K562 (cell line): ENCODE data around the gene NRIP2. TPM values are rescaled to one million over a fixed set of nuclear protein-coding genes. Genes with fewer than 3 reads are reported as not detected.

Experiments
- CREBBP ChIP-seq: IDR thresholded peaks from one replicate; pipeline ENCODE4 v1.6.1; 2012; ENCODE audit warnings: low read depth, mild to moderate bottlenecking, control low read depth, inconsistent platforms, low read length
- HDAC1 ChIP-seq, 2 experiments: fragments of 450-650 bp; IDR thresholded peaks; 2 replicates each; pipeline ENCODE4 v1.6.1; 2016 to 2017; ENCODE audit warnings: inconsistent platforms in 1 of 2, mild to moderate bottlenecking in 1 of 2, moderate library complexity in 1 of 2
- MXD1 ChIP-seq: fragments of 250-450 bp; sonication (Bioruptor Pico); IDR thresholded peaks from 2 replicates; pipeline ENCODE4 v1.8.0; 2021; ENCODE audit warnings: borderline replicate concordance, mild to moderate bottlenecking, moderate library complexity; ENCODE audit not compliant: poor library complexity, severe bottlenecking
- RAD21 ChIP-seq, 2 experiments: fragments of 250-450 bp in 1 of 2; fragments of 450-650 bp in 1 of 2; sonication (Bioruptor Pico) in 1 of 2; formaldehyde crosslinking in 1 of 2; IDR thresholded peaks in 1 of 2; conservative IDR thresholded peaks in 1 of 2; 2 replicates each; pipeline versions ENCODE4 v1.4.0 to v1.8.0; 2020 to 2022; ENCODE audit warnings: mild to moderate bottlenecking in 2 of 2, moderate library complexity in 1 of 2
- SP2 ChIP-seq: IDR thresholded peaks from 2 replicates; pipeline ENCODE4 v1.6.1; 2011; ENCODE audit warnings: mild to moderate bottlenecking, low read depth, low read length, moderate library complexity; ENCODE audit not compliant: poor library complexity, severe bottlenecking; ENCODE audit errors: extremely low read depth
- TEAD4 ChIP-seq, 2 experiments: sonication (generic) in 1 of 2; formaldehyde crosslinking in 1 of 2; IDR thresholded peaks; 2 replicates each; pipeline versions ENCODE4 v1.6.1 to v1.8.0; 2012 to 2022; ENCODE audit warnings: borderline replicate concordance in 1 of 2, inconsistent platforms in 1 of 2, low read length in 1 of 2, mild to moderate bottlenecking in 1 of 2, missing genetic modification reagents in 1 of 2
- ZNF280B ChIP-seq: fragments of 250-450 bp; sonication (Bioruptor Pico); IDR thresholded peaks from 2 replicates; pipeline ENCODE4 v1.5.1; 2021; ENCODE audit warnings: mild to moderate bottlenecking
- ZNF41 ChIP-seq: fragments of 250-450 bp; sonication (Bioruptor Pico); conservative IDR thresholded peaks from 2 replicates; pipeline ENCODE4 v1.4.0; 2020; ENCODE audit warnings: mild to moderate bottlenecking
- ZNF79 ChIP-seq: fragments of 250-450 bp; sonication (Bioruptor Pico); IDR thresholded peaks from 2 replicates; pipeline ENCODE4 v1.4.0; 2020; ENCODE audit warnings: low read depth, mild to moderate bottlenecking, moderate library complexity
- polyA plus RNA-seq, 8 experiments: library from polyadenylated mRNA; depleted of rRNA in 4 of 8; stranded (reverse) in 5 of 8; unstranded in 3 of 8; fragments of >200 nt; fragmentation: Nextera tagmentation in 2 of 8; fragmentation: Illumina TruSeq in 1 of 8; extraction: Ambion mirVana in 2 of 8; extraction: Trizol in 1 of 8; gene quantifications; 2 replicates each; pipeline versions ENCODE4 v1.2.1 to v1.2.3, GENCODE V29; 2011 to 2014; ENCODE audit warnings: inconsistent platforms in 1 of 8, missing spikeins in 1 of 8
- total RNA-seq, 7 experiments: library from RNA; depleted of rRNA in 6 of 7; stranded (reverse); fragments of >200 nt in 6 of 7; fragmentation: Illumina TruSeq in 2 of 7; extraction: Trizol in 2 of 7; gene quantifications; 2 replicates each; pipeline versions ENCODE4 v1.2.1 to v1.2.3, GENCODE V29; 2011 to 2021; ENCODE audit warnings: low replicate concordance in 1 of 7
- TF ChIP-seq, protein P1 (sequence below): fragments of 450-650 bp; IDR thresholded peaks from 2 replicates; pipeline ENCODE4 v1.6.1; 2016; ENCODE audit warnings: mild to moderate bottlenecking, moderate library complexity

Gene NRIP2
- total and polyA plus RNA-seq, 9 of the 15 experiments (the other 6 are each of a cell fraction or from before 2014, with no cell fraction given), result 0.07 to 0.10 TPM; not detected in 7

DNA sequence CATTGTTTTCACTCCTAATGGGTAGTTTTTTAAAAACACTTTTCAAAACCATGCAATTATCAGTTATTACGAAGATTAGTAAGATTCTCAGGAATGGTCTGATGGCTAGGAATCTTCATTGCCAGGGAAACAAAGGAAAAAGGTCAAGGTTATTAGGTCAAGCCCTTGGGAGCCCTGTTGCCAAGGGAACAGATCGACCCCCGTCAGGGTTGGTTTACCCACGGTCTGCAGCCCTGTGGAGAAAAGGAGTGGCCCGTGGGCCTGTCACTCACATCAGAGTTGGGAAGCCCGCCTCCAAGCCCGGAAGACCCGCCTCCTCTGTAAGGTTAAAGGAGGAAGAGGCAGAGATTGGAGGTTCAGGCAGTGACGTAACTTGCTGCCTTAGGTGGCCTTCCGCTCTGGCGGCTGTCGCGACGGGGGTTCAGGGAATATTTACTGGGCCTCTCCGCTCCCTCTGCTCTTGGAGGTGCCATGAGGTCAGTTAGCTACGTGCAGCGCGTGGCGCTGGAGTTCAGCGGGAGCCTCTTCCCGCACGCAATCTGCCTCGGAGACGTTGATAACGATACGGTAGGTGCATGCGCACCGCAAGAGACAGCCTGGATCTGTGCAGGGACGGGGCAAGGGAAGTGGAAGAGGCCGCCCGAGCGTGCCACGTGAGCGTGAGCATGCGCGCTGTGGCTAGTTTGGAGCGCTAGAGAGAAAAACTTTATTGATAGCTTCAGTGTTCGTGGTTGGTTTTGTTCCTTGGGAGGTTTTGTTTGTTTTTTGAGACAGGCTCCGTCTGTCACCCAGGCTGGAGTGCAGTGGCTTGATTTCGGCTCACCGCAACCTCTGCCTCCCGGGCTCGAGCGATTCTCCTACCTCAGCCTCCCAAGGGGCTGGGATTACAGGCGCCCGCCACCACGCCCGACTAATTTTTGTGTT lies 22.3 kb downstream of the NRIP2 start, which contains the start of gene ITFG2 (continued):
- TF ChIP-seq CREBBP (no peak), SP2 (peak; percentile 67), HDAC1 (IDR thresholded peaks at IDR 0.05) (peak in 1 of 2 experiments; percentile 97; a peak in 2 of 4 replicates), RAD21 (CRISPR knock-in tag; conservative IDR thresholded peaks at IDR 0.05 in 1 of 2, IDR thresholded peaks at IDR 0.05 in 1 of 2) (no peak), ZNF280B (CRISPR knock-in tag) (no peak), MXD1 (CRISPR knock-in tag) (peak; percentile 20), ZNF41 (CRISPR knock-in tag) (no peak), TEAD4 (IDR thresholded peaks at IDR 0.05; ENCODE audit: low read length) (no peak), TEAD4 (CRISPR knock-in tag; IDR thresholded peaks at IDR 0.05; ENCODE audit: borderline replicate concordance) (no peak), ZNF79 (CRISPR knock-in tag) (no peak)
- TF ChIP-seq, protein P1, sequence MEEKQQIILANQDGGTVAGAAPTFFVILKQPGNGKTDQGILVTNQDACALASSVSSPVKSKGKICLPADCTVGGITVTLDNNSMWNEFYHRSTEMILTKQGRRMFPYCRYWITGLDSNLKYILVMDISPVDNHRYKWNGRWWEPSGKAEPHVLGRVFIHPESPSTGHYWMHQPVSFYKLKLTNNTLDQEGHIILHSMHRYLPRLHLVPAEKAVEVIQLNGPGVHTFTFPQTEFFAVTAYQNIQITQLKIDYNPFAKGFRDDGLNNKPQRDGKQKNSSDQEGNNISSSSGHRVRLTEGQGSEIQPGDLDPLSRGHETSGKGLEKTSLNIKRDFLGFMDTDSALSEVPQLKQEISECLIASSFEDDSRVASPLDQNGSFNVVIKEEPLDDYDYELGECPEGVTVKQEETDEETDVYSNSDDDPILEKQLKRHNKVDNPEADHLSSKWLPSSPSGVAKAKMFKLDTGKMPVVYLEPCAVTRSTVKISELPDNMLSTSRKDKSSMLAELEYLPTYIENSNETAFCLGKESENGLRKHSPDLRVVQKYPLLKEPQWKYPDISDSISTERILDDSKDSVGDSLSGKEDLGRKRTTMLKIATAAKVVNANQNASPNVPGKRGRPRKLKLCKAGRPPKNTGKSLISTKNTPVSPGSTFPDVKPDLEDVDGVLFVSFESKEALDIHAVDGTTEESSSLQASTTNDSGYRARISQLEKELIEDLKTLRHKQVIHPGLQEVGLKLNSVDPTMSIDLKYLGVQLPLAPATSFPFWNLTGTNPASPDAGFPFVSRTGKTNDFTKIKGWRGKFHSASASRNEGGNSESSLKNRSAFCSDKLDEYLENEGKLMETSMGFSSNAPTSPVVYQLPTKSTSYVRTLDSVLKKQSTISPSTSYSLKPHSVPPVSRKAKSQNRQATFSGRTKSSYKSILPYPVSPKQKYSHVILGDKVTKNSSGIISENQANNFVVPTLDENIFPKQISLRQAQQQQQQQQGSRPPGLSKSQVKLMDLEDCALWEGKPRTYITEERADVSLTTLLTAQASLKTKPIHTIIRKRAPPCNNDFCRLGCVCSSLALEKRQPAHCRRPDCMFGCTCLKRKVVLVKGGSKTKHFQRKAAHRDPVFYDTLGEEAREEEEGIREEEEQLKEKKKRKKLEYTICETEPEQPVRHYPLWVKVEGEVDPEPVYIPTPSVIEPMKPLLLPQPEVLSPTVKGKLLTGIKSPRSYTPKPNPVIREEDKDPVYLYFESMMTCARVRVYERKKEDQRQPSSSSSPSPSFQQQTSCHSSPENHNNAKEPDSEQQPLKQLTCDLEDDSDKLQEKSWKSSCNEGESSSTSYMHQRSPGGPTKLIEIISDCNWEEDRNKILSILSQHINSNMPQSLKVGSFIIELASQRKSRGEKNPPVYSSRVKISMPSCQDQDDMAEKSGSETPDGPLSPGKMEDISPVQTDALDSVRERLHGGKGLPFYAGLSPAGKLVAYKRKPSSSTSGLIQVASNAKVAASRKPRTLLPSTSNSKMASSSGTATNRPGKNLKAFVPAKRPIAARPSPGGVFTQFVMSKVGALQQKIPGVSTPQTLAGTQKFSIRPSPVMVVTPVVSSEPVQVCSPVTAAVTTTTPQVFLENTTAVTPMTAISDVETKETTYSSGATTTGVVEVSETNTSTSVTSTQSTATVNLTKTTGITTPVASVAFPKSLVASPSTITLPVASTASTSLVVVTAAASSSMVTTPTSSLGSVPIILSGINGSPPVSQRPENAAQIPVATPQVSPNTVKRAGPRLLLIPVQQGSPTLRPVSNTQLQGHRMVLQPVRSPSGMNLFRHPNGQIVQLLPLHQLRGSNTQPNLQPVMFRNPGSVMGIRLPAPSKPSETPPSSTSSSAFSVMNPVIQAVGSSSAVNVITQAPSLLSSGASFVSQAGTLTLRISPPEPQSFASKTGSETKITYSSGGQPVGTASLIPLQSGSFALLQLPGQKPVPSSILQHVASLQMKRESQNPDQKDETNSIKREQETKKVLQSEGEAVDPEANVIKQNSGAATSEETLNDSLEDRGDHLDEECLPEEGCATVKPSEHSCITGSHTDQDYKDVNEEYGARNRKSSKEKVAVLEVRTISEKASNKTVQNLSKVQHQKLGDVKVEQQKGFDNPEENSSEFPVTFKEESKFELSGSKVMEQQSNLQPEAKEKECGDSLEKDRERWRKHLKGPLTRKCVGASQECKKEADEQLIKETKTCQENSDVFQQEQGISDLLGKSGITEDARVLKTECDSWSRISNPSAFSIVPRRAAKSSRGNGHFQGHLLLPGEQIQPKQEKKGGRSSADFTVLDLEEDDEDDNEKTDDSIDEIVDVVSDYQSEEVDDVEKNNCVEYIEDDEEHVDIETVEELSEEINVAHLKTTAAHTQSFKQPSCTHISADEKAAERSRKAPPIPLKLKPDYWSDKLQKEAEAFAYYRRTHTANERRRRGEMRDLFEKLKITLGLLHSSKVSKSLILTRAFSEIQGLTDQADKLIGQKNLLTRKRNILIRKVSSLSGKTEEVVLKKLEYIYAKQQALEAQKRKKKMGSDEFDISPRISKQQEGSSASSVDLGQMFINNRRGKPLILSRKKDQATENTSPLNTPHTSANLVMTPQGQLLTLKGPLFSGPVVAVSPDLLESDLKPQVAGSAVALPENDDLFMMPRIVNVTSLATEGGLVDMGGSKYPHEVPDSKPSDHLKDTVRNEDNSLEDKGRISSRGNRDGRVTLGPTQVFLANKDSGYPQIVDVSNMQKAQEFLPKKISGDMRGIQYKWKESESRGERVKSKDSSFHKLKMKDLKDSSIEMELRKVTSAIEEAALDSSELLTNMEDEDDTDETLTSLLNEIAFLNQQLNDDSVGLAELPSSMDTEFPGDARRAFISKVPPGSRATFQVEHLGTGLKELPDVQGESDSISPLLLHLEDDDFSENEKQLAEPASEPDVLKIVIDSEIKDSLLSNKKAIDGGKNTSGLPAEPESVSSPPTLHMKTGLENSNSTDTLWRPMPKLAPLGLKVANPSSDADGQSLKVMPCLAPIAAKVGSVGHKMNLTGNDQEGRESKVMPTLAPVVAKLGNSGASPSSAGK, result peak; percentile 73
